Thoracic aorta (tissue), 2 donors: ENCODE results near the gene UNC13A. TPM values are rescaled to one million over a fixed set of nuclear protein-coding genes. Genes with fewer than 3 reads are reported as not detected.

Experiments used
- ATAC-seq: fragments of 150-250 bp; one replicate; pipeline ENCODE4 v1.8.0; 2017; ENCODE audit warnings: low read depth; ENCODE audit not compliant: insufficient number of reproducible peaks, low FRiP score
- DNase-seq: peaks from one replicate; pipeline ENCODE4 v3.0.0-alpha.2; 2020; ENCODE audit warnings: low spot score
- H3K27ac ChIP-seq, 2 donors: fragments of 200-600 bp; sonication (generic); 1 replicate in 1 of 2; 2 replicates in 1 of 2; pipeline ENCODE4 v1.5.1; 2016; ENCODE audit warnings: mild to moderate bottlenecking in 2 of 2, moderate library complexity in 2 of 2
- H3K27me3 ChIP-seq: fragments of 200-600 bp; sonication (generic); replicated peaks from 2 replicates; pipeline ENCODE4 v1.6.0; 2016; ENCODE audit warnings: mild to moderate bottlenecking; ENCODE audit not compliant: insufficient read depth
- H3K36me3 ChIP-seq: fragments of 200-600 bp; sonication (generic); one replicate; pipeline ENCODE4 v1.5.1; 2016
- H3K4me1 ChIP-seq, 2 donors: fragments of 200-600 bp; sonication (generic); 1 replicate in 1 of 2; 2 replicates in 1 of 2; pipeline versions ENCODE4 v1.5.1 to v1.6.0; 2016; ENCODE audit warnings: low read depth in 2 of 2, mild to moderate bottlenecking in 1 of 2; ENCODE audit not compliant: control insufficient read depth in 1 of 2
- H3K4me3 ChIP-seq: fragments of 200-600 bp; sonication (generic); 2 replicates; pipeline ENCODE4 v1.5.1; 2016; ENCODE audit warnings: mild to moderate bottlenecking
- H3K9me3 ChIP-seq: fragments of 200-600 bp; sonication (generic); 2 replicates; pipeline ENCODE4 v1.5.1; 2016
- total RNA-seq, 2 donors: library from RNA; depleted of rRNA; stranded (reverse); fragments of >200 nt; gene quantifications; one replicate each; pipeline versions ENCODE4 v1.1.0 to v1.2.3, GENCODE V29; 2016
- TF ChIP-seq, protein P1 (sequence below): fragments of 200-600 bp; sonication (generic); IDR thresholded peaks from one replicate; pipeline ENCODE4 v1.5.1; 2019; ENCODE audit warnings: antibody characterized with exemption

Gene UNC13A
- total RNA-seq, 2 donors from 2014 or later, result 2.1 to 7.7 TPM

GRCh38 chr19:17647071-17648020 is 40.8 kb downstream of the UNC13A start:
- no peaks in the 10 kb centered on the region for H3K4me1 ChIP-seq
- H3K4me3 ChIP-seq, result no peak overlapping the region
- DNase-seq (no peak), ATAC-seq (no peak)
- H3K27ac ChIP-seq, result no peak overlapping the region
- no peaks in the 10 kb centered on the region for H3K27me3 ChIP-seq
- no peaks in the 10 kb centered on the region for H3K36me3 ChIP-seq
- no peaks in the 10 kb centered on the region for H3K9me3 ChIP-seq
- TF ChIP-seq, protein P1, sequence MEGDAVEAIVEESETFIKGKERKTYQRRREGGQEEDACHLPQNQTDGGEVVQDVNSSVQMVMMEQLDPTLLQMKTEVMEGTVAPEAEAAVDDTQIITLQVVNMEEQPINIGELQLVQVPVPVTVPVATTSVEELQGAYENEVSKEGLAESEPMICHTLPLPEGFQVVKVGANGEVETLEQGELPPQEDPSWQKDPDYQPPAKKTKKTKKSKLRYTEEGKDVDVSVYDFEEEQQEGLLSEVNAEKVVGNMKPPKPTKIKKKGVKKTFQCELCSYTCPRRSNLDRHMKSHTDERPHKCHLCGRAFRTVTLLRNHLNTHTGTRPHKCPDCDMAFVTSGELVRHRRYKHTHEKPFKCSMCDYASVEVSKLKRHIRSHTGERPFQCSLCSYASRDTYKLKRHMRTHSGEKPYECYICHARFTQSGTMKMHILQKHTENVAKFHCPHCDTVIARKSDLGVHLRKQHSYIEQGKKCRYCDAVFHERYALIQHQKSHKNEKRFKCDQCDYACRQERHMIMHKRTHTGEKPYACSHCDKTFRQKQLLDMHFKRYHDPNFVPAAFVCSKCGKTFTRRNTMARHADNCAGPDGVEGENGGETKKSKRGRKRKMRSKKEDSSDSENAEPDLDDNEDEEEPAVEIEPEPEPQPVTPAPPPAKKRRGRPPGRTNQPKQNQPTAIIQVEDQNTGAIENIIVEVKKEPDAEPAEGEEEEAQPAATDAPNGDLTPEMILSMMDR, result no peak

GRCh38 chr19:17646441-17646840 is 41.7 kb downstream of the UNC13A start:
- DNase-seq, result no peak
- TF ChIP-seq, protein P1, result no peak
- no peak overlapping the region for H3K4me3 ChIP-seq
- H3K9me3 ChIP-seq, result no peaks in the 10 kb centered on the region
- ATAC-seq, result no peak
- no peaks in the 10 kb centered on the region for H3K27me3 ChIP-seq
- no peaks in the 10 kb centered on the region for H3K36me3 ChIP-seq
- no peaks in the 10 kb centered on the region for H3K4me1 ChIP-seq
- H3K27ac ChIP-seq, result no peak overlapping the region

GRCh38 chr19:17645339-17645963 is 42.7 kb downstream of the UNC13A start:
- no peak overlapping the region for H3K27ac ChIP-seq
- DNase-seq (no peak), ATAC-seq (no peak)
- H3K4me3 ChIP-seq, result no peak overlapping the region
- H3K9me3 ChIP-seq, result no peaks in the 10 kb centered on the region
- TF ChIP-seq, protein P1, result no peak
- H3K27me3 ChIP-seq, result no peaks in the 10 kb centered on the region
- H3K36me3 ChIP-seq, result no peaks in the 10 kb centered on the region
- no peaks in the 10 kb centered on the region for H3K4me1 ChIP-seq

- no peaks in the 10 kb centered on the region for H3K4me1 ChIP-seq
- TF ChIP-seq, protein P1, result no peak
- H3K27me3 ChIP-seq, result no peaks in the 10 kb centered on the region
- no peak for ATAC-seq
- no peaks in the 10 kb centered on the region for H3K36me3 ChIP-seq
- no peaks in the 10 kb centered on the region for H3K9me3 ChIP-seq
- no peak for DNase-seq
- no peak overlapping the region for H3K4me3 ChIP-seq
- no peak overlapping the region for H3K27ac ChIP-seq
Measured at GRCh38 chr19:17642656-17643055, 45.5 kb downstream of the UNC13A start.

DNA sequence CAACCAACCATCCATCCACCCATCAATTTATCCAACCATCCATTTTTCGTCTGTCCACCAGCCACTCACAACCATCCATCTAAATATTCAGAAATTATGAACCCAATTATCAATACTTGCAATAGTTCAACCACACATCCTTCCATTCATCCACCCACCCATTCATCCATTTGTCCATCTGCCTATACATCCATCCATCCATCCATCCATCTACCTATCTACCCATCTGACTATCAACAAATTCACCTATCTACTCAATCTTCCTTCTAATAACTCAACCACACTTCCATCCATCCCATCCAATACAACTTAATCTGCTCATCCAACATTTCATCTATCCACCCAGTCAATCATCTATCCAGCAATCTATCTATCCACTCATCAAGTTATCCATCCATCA is 46.3 kb downstream of the UNC13A start:
- no peak overlapping the region for H3K4me3 ChIP-seq
- H3K9me3 ChIP-seq, result no peaks in the 10 kb centered on the region

More for the DNA sequence above, 46.3 kb downstream of the UNC13A start:
- DNase-seq, result no peak
- H3K27ac ChIP-seq, result no peak overlapping the region
- ATAC-seq, result no peak
- H3K4me1 ChIP-seq, result no peaks in the 10 kb centered on the region
- no peaks in the 10 kb centered on the region for H3K36me3 ChIP-seq
- H3K27me3 ChIP-seq, result no peaks in the 10 kb centered on the region
- TF ChIP-seq, protein P1, result no peak
